GM12878 (cell line): ENCODE results near the gene BRWD1. TPM values are rescaled to one million over a fixed set of nuclear protein-coding genes. Genes with fewer than 3 reads are reported as not detected.

Experiments
- ATF2 ChIP-seq: IDR thresholded peaks from 2 replicates; pipeline ENCODE4 v1.6.1; 2012; ENCODE audit warnings: low read length, inconsistent platforms
- BMI1 ChIP-seq: fragments of 450-650 bp; IDR thresholded peaks from 2 replicates; pipeline ENCODE4 v1.6.1; 2016; ENCODE audit warnings: mild to moderate bottlenecking, moderate library complexity, borderline replicate concordance
- CBX3 ChIP-seq: fragments of 200-600 bp; sonication (generic); IDR thresholded peaks from 2 replicates; pipeline ENCODE4 v1.6.1; 2016; ENCODE audit warnings: low read depth, borderline replicate concordance
- E2F4 ChIP-seq: IDR thresholded peaks from 2 replicates; pipeline ENCODE4 v1.6.1; 2012; ENCODE audit warnings: low read depth, low read length, improper control_type of control experiment
- HDAC6 ChIP-seq: fragments of 200-600 bp; sonication (generic); IDR thresholded peaks from one replicate; pipeline ENCODE4 v1.8.0; 2017; ENCODE audit warnings: antibody characterized with exemption; ENCODE audit not compliant: unreplicated experiment
- MAX ChIP-seq: IDR thresholded peaks from 2 replicates; pipeline ENCODE4 v1.6.1; 2012; ENCODE audit warnings: low read depth, low read length, improper control_type of control experiment
- MYC ChIP-seq: IDR thresholded peaks from 2 replicates; pipeline ENCODE4 v1.6.1; 2011; ENCODE audit warnings: mild to moderate bottlenecking, low read length, moderate library complexity, inconsistent platforms; ENCODE audit not compliant: insufficient read depth, insufficient replicate concordance, insufficient read length, severe bottlenecking
- NFYA ChIP-seq: IDR thresholded peaks from 2 replicates; pipeline ENCODE4 v1.6.1; 2011; ENCODE audit warnings: low read depth, mild to moderate bottlenecking, low read length, improper control_type of control experiment, borderline replicate concordance
- PAX5 ChIP-seq: IDR thresholded peaks from 2 replicates; pipeline ENCODE4 v1.6.1; 2011; ENCODE audit warnings: low read depth, low read length, borderline replicate concordance
- PKNOX1 ChIP-seq: fragments of 450-650 bp; IDR thresholded peaks from 2 replicates; pipeline ENCODE4 v1.6.1; 2016; ENCODE audit warnings: mild to moderate bottlenecking
- POLR2AphosphoS2 ChIP-seq: IDR thresholded peaks from 2 replicates; pipeline ENCODE4 v1.6.1; 2011; ENCODE audit warnings: low read depth, mild to moderate bottlenecking, low read length, improper control_type of control experiment, moderate library complexity
- PRDM15 ChIP-seq: fragments of 450-650 bp; formaldehyde crosslinking; IDR thresholded peaks from 2 replicates; pipeline ENCODE4 v1.4.0; 2020; ENCODE audit warnings: mild to moderate bottlenecking, moderate library complexity
- SIN3A ChIP-seq: IDR thresholded peaks from 2 replicates; pipeline ENCODE4 v1.6.1; 2012; ENCODE audit warnings: low read depth, low read length, improper control_type of control experiment
- SP1 ChIP-seq: IDR thresholded peaks from one replicate; pipeline ENCODE4 v1.6.1; 2011; ENCODE audit warnings: low read depth, low read length
- USF1 ChIP-seq: IDR thresholded peaks from 2 replicates; pipeline ENCODE4 v1.6.1; 2011; ENCODE audit warnings: borderline replicate concordance, low read depth, mild to moderate bottlenecking, moderate library complexity, mixed read lengths, low read length; ENCODE audit not compliant: insufficient read depth; ENCODE audit errors: extremely low read length
- ZBTB33 ChIP-seq: fragments of 450-650 bp; IDR thresholded peaks from 2 replicates; pipeline ENCODE4 v1.6.1; 2017; ENCODE audit warnings: mild to moderate bottlenecking
- ZNF217 ChIP-seq: fragments of 450-650 bp; IDR thresholded peaks from 2 replicates; pipeline ENCODE4 v1.6.1; 2017; ENCODE audit warnings: antibody characterized with exemption, mild to moderate bottlenecking
- polyA plus RNA-seq, 11 experiments: library from polyadenylated mRNA; depleted of rRNA in 4 of 11; unstranded in 6 of 11; stranded (reverse) in 5 of 11; fragments of >200 nt; fragmentation: Nextera tagmentation in 4 of 11; fragmentation: Illumina TruSeq in 1 of 11; extraction: Ambion mirVana in 4 of 11; extraction: Trizol in 1 of 11; gene quantifications; 1 replicate in 1 of 11; 2 replicates in 10 of 11; pipeline versions ENCODE4 v1.2.1 to v1.2.3, GENCODE V29; 2011 to 2016; ENCODE audit warnings: inconsistent platforms in 2 of 11, missing spikeins in 2 of 11, low read depth in 1 of 11
- total RNA-seq, 4 experiments: library from RNA; depleted of rRNA in 3 of 4; stranded (reverse); fragments of >200 nt in 3 of 4; fragmentation: Illumina TruSeq in 1 of 4; extraction: Trizol in 1 of 4; gene quantifications; 2 replicates each; pipeline versions ENCODE4 v1.2.1 to v1.2.3, GENCODE V29; 2013 to 2021

BRWD1 gene
- total and polyA plus RNA-seq, 10 of the 15 experiments (the other 5 are each of a cell fraction or from before 2014, with no cell fraction given), result 3.1 to 19.0 (median 13.5) TPM

- TF ChIP-seq USF1, result peak; percentile 47
- 0 out of 2 replicates have a peak, but pooled peaks have one; percentile 41 for TF ChIP-seq E2F4
- TF ChIP-seq SP1, result no peak
- peak; percentile 90 for TF ChIP-seq MAX
- TF ChIP-seq ZBTB33, result peak; percentile 65
- no peak for TF ChIP-seq BMI1
- TF ChIP-seq PRDM15, result no peak
- TF ChIP-seq SIN3A, result no peak
- no peak; the same call in 1 of the 2 replicates for TF ChIP-seq PAX5
- peak; percentile 99 for TF ChIP-seq MYC
- TF ChIP-seq NFYA, result no peak
- TF ChIP-seq ATF2, result no peak
- TF ChIP-seq ZNF217, result peak; percentile 92
- no peak for TF ChIP-seq HDAC6
- TF ChIP-seq POLR2AphosphoS2, result no peak; the same call in 1 of the 2 replicates
- no peak for TF ChIP-seq CBX3
- 0 out of 2 replicates have a peak, but pooled peaks have one; percentile 23 for TF ChIP-seq PKNOX1
Measured at GRCh38 chr21:39313571-39314142, at the start of gene BRWD1 (continued).
